CD4-positive, alpha-beta T cell treated with Interleukin-4 for 1 hour (primary cell): Measurements from ENCODE around the gene CXCL14.
"Not testable (repeated sequence)": the region's sequence is repeated elsewhere in the genome, so short reads cannot be mapped to it uniquely, and the experiment has no call there.

ENCODE experiments used
- DNase-seq, 2 donors: peaks; one replicate each; pipeline ENCODE4 v3.0.0-alpha.2; 2020 to 2022

The CXCL14 gene

DNA sequence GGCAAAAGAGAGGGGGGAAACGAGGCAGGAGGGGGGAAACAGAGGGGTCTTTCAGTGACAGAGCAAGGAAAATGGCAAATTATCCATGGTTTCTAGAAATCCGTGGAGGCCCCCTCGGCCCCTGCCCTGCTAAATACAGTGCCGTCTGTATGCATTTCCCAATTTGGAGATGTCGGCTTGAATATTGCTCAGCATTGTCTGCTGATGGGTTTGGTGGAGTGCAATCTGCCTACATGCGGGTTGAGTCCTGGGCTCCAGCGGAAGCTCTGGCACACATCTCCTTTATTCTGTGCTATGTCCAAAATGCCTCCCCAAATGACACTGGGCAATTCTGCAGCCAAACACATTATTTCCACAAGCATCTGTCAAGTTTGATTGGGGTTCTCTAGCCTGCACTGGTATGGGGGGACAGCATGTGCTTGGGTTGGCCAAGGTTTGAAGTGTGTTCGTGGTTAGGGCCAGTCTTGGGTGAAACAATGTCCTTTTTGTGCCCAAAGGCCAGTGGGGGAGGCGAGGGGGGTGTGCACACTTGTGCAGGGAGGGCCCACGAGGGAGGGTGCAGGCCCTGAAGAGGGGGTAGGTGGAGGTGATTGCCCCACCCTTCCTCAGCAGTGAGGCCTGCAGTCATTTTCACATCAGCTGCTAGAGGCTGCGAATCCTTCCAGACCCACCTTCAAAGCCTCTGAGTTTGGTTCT, 36.8 kb downstream of the CXCL14 start:
- DNase-seq, result no peak

DNA sequence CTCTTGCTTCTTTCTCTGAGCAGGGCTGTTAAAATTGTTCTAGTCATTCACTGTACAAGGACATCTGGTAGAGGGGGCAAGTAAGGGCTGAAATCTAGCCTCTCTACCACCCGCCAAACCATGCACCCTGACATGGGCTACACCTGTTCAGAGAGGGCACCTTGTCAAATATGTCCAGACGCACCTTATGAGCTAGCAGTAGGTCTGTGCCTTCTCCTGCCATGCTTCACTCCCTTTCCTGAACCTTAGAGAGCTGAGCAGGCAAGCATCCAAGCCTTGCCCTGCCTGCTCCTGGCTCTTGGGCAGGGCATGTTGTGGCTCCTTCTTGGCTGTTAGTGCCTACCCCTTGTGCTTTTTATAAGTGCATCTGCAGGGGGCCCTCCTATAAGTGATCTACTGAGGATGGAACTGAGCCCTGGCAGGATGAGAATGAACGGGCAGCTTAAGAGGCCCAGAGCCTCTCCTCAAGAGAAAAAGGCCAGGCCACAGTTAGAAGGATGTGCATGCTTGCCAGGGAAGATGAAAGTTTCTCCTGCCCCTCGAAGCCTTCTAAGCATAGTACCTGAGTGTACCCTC, 39.3 kb downstream of the CXCL14 start:
- no peak for DNase-seq

DNA sequence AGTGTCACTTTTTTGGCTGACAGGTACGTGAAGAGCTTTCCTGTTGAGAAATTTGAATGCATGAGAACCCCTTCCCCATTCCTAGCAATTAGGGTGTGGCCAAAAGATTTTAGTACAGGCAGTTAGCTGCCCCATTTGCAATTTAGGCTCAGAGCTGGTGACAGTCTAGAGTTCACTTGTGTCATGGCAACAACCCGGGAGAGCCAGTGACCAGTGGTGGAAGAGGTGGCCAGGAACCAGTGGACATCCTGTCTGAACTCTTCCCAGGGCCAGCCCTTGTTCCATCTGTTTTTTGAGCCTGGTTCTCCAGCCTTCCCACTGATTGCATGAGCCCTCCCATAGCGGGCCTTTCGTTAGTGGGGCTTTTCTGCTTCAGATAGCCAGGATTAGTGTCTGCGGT, 40.5 kb downstream of the CXCL14 start:
- DNase-seq, result no peak

DNA sequence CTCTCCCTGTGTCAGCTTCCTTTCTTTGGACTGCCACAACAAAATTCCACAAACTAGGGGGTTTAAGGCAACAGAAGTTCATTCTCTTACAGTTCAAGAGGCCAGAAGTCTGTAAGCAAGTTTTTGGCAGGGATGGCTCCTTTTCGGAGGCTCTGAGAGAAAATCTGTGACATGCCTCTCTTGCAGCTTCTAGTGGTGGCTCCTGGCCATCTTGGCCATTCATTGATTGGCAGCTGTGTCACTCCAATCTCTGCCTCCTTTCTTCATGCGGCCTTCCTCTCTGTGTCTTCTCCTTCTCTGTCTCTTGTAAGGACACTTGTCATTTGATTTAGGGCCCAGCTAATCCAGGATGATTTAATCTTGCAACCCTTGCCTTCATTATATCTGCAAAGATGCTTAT, 41.0 kb downstream of the CXCL14 start:
- no peak for DNase-seq

DNA sequence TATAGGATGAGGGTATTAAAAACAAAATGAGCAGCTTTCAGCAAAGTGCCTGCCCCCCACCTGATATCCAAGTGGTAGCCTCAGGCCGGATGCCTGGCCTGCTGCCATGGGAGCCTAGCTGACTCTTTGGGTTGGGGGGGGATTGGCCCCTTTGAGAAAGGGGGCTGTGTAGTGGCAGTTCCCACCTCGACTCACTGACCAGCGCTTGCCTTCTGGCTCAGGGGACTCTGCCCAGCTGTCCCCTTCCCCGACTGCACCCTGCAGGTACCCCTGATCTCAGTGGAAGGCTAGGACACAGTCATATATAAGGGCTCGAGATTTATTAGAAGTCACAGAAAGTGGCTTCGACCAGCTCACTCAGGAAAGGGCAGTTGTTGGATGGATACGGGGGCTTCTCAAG, 41.5 kb downstream of the CXCL14 start:
- DNase-seq, result no peak

DNA sequence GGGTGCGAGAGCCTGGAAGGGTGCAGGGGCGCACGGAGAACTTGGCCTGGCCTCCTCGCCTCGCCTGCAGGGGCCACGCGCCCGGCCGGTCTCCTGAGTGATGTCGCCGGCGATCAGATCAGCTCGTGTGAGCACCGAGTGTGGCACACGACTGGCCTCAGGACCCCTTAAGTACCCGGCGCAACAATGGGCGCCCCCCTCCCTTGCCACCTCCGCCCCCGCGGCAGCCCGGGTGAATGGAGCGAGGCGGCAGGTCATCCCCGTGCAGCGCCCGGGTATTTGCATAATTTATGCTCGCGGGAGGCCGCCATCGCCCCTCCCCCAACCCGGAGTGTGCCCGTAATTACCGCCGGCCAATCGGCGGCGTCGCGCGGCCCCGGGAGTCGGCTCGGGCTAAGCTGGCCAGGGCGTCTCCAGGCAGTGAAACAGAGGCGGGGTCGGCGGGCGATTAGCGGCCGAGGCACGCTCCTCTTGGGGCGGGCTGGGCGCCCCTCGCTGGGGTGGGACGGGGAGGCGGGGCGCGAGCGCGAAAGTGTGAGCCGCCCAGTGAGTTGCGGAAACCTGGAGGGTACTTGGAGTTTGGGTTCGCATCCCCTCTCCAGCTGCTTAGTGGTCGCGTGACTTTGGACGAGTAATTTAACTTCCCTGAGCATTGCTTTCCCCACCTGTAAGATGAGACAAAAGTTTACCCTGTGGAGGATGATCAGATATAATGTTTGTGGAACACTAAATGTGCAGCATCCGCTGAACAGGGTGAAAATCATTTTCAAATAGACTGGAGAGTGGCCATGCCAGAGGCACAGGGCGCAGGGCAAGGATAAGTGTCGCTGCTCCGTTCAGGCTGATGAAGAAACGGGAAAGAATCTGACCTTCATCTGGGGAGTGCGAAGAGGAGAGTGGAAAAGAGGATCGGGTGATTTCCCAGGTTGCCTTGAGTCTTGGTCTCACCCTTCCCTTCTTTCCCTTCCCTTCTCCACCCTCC, 42.7 kb downstream of the CXCL14 start, which contains the start of gene NEUROG1:
TSS of gene NEUROG1 (minus strand) at position 145 of the 982 bp plus-strand sequence. CDS start 274 bp downstream, outside the sequence.
- DNase-seq, result no peak

DNA sequence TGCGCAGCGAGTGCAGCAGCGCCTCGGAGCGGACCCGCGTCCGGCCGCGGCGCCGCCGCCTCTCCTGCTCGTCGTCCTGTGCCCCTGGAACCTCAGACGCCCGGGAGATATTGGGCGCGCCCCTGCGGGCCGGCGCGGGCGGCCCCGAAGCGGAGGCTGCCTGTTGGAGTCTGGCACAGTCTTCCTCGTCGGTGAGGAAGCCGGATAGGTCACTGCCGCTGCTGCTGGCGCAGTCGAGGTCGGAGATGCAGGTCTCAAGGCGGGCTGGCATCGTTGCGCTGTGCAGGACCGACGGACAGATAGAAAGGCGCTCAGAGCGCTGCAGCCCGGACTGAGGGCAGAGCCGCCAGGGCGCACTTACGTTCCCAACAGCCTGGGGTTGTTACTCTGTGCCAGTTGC, 43.4 kb downstream of the CXCL14 start:
- no peak for DNase-seq

DNA sequence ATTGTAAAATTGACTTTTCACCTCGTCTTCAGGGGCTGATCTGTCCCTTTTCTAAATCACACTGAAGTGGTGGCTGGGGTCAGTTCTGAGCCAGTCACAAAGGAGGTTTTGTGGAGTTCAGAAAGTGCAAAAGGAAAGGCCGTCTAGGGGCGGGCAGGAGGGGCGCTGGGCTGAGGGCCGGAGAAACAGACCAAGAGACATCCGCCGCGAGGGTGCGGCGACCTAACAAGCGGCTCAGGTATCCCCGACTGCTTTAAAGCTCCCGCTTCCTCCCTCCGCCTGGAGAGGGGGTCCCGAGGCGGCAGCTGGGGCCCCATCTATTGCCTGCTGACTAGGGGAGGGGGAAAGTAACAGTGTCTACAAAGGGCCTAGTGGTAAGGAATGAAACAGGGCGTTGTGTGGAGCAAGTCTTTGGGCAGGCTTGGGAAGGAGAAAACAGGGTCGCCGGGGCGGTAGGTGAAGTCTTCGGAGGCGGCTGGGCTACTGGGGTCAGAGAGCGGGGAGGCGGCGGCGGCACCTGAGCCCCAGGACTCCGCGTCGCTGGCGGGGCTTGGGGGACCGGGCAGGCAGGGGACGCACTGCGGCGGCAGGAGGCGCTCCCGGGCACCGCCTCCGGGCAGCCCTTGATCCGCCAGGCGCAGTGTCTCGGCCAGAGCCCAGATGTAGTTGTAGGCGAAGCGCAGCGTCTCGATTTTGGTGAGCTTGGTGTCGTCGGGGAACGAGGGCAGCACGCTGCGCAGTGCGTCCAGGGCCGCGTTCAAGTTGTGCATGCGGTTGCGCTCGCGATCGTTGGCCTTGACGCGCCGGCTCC, 44.0 kb downstream of the CXCL14 start:
- DNase-seq, result no peak

DNA sequence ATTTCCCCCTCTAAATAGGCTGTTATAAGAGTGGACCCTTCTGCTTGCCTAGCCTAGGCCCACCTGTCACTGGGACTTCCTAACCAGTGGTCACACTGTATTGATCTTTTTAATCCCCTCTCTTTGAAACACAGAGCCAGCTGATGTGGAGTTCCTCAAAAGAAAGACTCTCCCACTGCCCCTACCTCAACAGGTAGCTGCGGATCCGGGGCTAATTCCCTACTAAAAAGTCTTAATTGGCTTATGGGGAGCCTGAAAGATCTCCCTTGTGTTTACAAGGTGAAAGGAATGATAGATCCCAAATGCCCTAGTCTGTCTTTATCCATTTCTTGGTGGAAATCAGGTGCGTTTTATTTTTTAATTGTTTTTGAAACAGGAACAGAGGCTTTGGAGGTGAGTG, 45.0 kb downstream of the CXCL14 start:
- DNase-seq, result no peak

DNA sequence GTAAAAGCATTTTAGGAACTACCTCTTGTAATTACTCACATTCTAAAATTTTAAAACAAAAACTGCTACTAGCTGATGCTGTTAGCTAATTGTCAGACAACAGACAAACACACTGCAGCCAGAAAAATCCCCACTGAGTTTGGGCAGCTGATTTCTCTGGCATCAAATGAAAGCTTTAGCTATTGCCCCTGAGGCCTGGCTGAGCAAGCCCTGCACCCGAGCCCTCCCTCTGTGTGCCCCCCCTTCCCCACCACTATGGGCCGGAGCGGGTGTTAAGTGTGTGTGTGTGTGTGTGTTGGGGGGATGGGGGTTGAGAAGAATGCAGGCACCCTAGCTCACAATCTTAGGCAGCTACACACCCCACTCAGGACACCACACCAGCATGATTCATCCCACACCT, 45.5 kb downstream of the CXCL14 start:
- DNase-seq, result no peak

DNA sequence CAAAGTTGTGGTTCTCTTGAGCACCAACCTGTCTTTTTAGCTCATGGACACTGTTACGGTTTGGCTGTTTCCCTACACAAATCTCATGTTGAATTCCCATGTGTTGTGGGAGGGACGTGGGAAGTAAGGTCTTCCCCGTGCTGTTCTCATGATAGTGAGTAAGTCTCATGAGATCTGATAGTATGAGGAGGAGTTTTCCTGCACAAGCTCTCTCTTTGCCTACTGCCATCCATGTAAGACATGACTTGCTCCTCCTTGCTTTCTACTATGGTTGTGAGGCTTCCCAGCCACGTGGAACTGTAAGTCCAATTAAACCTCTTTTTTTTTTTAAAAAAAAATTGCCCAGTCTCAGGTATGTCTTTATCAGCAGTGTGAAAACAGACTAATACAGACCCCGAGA, 49.2 kb downstream of the CXCL14 start:
- DNase-seq, result not testable (repeated sequence)

DNA sequence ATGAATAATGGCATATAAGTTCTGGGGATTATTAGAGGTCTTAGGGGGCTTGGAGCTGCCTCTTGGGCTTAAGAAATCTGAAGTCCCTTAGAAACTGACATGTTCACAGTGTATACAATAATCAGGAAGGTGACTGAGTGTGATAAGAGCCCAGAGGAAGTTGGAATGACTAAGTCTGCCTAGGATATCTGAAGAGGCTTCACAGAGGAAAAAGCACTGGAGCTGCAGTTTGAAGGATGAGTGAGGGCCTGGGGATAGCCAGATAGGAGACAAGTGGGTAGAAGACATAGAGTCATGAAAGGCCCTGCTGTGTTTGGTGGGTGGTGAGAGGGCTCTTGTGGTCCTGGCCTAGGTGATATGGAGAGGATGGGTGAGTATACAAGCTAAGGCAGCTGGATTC, 51.9 kb downstream of the CXCL14 start:
- DNase-seq, result no peak

DNA sequence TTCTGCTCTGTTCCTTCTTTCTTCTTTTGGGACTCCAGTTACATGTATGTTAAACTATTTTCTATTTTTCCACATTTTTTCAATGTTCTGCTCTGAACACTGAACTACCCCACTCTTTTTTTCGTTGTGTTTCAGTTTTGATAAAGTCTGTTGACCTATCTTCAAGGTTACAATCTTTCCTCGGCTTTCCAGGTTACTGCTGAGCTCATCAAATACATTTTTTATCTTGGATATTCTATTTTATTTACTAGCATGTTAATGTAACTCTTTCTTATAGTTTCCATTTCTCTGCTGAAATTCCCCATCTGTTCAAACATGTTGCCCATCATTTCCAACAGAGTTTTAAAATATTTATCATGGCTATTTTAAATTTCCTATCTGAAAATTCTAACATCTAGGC, 56.8 kb downstream of the CXCL14 start:
- DNase-seq, result no peak
